Common myeloid progenitor, CD34-positive (primary cell): ENCODE measurements around the gene RASD1.

Experiments
- CTCF ChIA-PET: fragments of 350-600 bp; sonication (Branson Sonifier 250); formaldehyde crosslinking; loops from one replicate; lab custom pipeline; 2021; ENCODE audit warnings: antibody characterized with exemption; lab: Charles Lee
- POLR2A ChIA-PET: fragments of 350-600 bp; sonication (Branson Sonifier 250); formaldehyde crosslinking; loops from one replicate; lab custom pipeline; 2021; ENCODE audit warnings: antibody characterized with exemption; lab: Charles Lee
- DNase-seq, 3 donors: peaks; one replicate each; pipeline versions ENCODE4 v3.0.0 to v3.0.0-alpha.2; 2013
- H3K27ac ChIP-seq, 2 experiments: 1 replicate in 1 of 2; 2 replicates in 1 of 2; pipeline ENCODE4 v1.7.0; 2013; ENCODE audit warnings: inconsistent platforms in 2 of 2, low read length in 2 of 2, mild to moderate bottlenecking in 2 of 2, low read depth in 1 of 2, moderate library complexity in 1 of 2; ENCODE audit not compliant: severe bottlenecking in 2 of 2, insufficient read depth in 1 of 2, poor library complexity in 1 of 2
- H3K27me3 ChIP-seq, 5 experiments: replicated peaks in 2 of 5; 1 replicate in 3 of 5; 2 replicates in 2 of 5; pipeline versions ENCODE4 v1.6.1 to v1.7.0; 2013; ENCODE audit warnings: low read length in 4 of 5, mild to moderate bottlenecking in 2 of 5, moderate library complexity in 2 of 5, inconsistent platforms in 1 of 5; ENCODE audit not compliant: insufficient read depth in 5 of 5, control insufficient read depth in 4 of 5
- H3K36me3 ChIP-seq, 4 experiments: 1 replicate in 2 of 4; 2 replicates in 2 of 4; pipeline versions ENCODE4 v1.6.1 to v1.7.0; 2013; ENCODE audit warnings: low read length in 3 of 4, control low read depth in 1 of 4, mild to moderate bottlenecking in 1 of 4; ENCODE audit not compliant: control insufficient read depth in 4 of 4, insufficient read depth in 4 of 4
- H3K4me1 ChIP-seq, 4 experiments: 1 replicate in 3 of 4; 2 replicates in 1 of 4; pipeline versions ENCODE4 v1.6.1 to v1.7.1; 2013; ENCODE audit warnings: low read length in 3 of 4, mild to moderate bottlenecking in 3 of 4, control low read depth in 1 of 4, inconsistent platforms in 1 of 4, moderate library complexity in 1 of 4; ENCODE audit not compliant: control insufficient read depth in 4 of 4, insufficient read depth in 4 of 4; ENCODE audit errors: control extremely low read depth in 1 of 4
- H3K4me3 ChIP-seq, 7 experiments: 1 replicate in 4 of 7; 2 replicates in 3 of 7; pipeline versions ENCODE4 v1.5.1 to v1.7.0; 2013; ENCODE audit warnings: mild to moderate bottlenecking in 7 of 7, low read length in 6 of 7, moderate library complexity in 6 of 7, inconsistent platforms in 2 of 7, low read depth in 2 of 7, control low read depth in 1 of 7; ENCODE audit not compliant: insufficient read depth in 4 of 7, control insufficient read depth in 1 of 7; ENCODE audit errors: extremely low read depth in 1 of 7
- H3K9me3 ChIP-seq, 5 experiments: 1 replicate in 4 of 5; 2 replicates in 1 of 5; pipeline versions ENCODE4 v1.6.1 to v1.7.1; 2013; ENCODE audit warnings: low read length in 4 of 5, mild to moderate bottlenecking in 2 of 5, inconsistent platforms in 1 of 5, low read depth in 1 of 5, moderate library complexity in 1 of 5; ENCODE audit not compliant: control insufficient read depth in 4 of 5, insufficient read depth in 2 of 5; ENCODE audit errors: control extremely low read depth in 1 of 5
- WGBS: methylation state at CpG from one replicate; pipeline ENCODE4 v1.1.5; 2013; ENCODE audit not compliant: insufficient coverage; 5-methylcytosine and 5-hydroxymethylcytosine counted together

Gene RASD1

GRCh38 chr17:17453088-17453487, 43.1 kb downstream of the RASD1 start:
- Histone ChIP-seq H3K4me3 (no peak overlapping the region), H3K27ac (no peak overlapping the region), H3K9me3 (no peaks in the 10 kb centered on the region), H3K27me3 (no peaks in the 10 kb centered on the region), H3K4me1 (no peaks in the 10 kb centered on the region), H3K36me3 (no peaks in the 10 kb centered on the region)
- WGBS, result 84% methylated on average over 7 of the region's 9 CpGs
- no peak for DNase-seq
- ChIA-PET CTCF (no interaction called here), POLR2A (interaction anchor here (0.6 kb wide), 1 partner anchor 127 kb away, joined by 5 read pairs; no protein-coding TSS in a partner anchor)

- ChIA-PET CTCF (interaction anchor here (1.0 kb wide), 1 partner anchor 13 kb away, joined by 3 read pairs; no protein-coding TSS in a partner anchor), POLR2A (no interaction called here)
- 100% methylated on average over 4 of the region's 4 CpGs for WGBS
- H3K36me3 ChIP-seq, result no peaks in the 10 kb centered on the region
- peaks cover 0 to 14% (median 3%) of the 10 kb centered on the region in 4 experiments for H3K4me1 ChIP-seq
- H3K4me3 ChIP-seq, result no peak overlapping the region
- no peak for DNase-seq
- H3K27ac ChIP-seq, result no peak overlapping the region
- no peaks in the 10 kb centered on the region for H3K27me3 ChIP-seq
- H3K9me3 ChIP-seq, result no peaks in the 10 kb centered on the region
Observed at GRCh38 chr17:17448723-17449122, 47.5 kb downstream of the RASD1 start.

- no peaks in the 10 kb centered on the region for H3K27me3 ChIP-seq
- H3K36me3 ChIP-seq, result no peaks in the 10 kb centered on the region
- no peak overlapping the region for H3K27ac ChIP-seq
- CTCF ChIA-PET, result no interaction called here
- DNase-seq, result no peak
- WGBS, result 80% methylated on average over 5 of the region's 5 CpGs
- H3K4me3 ChIP-seq, result no peak overlapping the region
- POLR2A ChIA-PET, result no interaction called here
- peaks cover 0 to 14% (median 3%) of the 10 kb centered on the region in 4 experiments for H3K4me1 ChIP-seq
- no peaks in the 10 kb centered on the region for H3K9me3 ChIP-seq
Observed at GRCh38 chr17:17448076-17448475, 48.1 kb downstream of the RASD1 start.

GRCh38 chr17:17447264-17447663, 48.9 kb downstream of the RASD1 start:
- WGBS, result 100% methylated on average over 5 of the region's 5 CpGs
- Histone ChIP-seq H3K27ac (no peak overlapping the region), H3K9me3 (no peaks in the 10 kb centered on the region), H3K27me3 (no peaks in the 10 kb centered on the region), H3K4me1 (peaks cover 0 to 14% (median 3%) of the 10 kb centered on the region in 4 experiments), H3K36me3 (no peaks in the 10 kb centered on the region), H3K4me3 (no peak overlapping the region)
- DNase-seq, result no peak
- POLR2A ChIA-PET, result no interaction called here
- CTCF ChIA-PET, result interaction anchor here (0.7 to 1.6 kb wide), 3 partner anchors 10 to 77 kb away, joined by 3 to 6 read pairs (median 3); no protein-coding TSS in a partner anchor

- H3K27ac ChIP-seq, result no peak overlapping the region
- WGBS, result 84% methylated on average over 4 of the region's 4 CpGs
- H3K9me3 ChIP-seq, result no peaks in the 10 kb centered on the region
- no peak for DNase-seq
- no peaks in the 10 kb centered on the region for H3K36me3 ChIP-seq
- H3K4me3 ChIP-seq, result no peak overlapping the region
- no peaks in the 10 kb centered on the region for H3K27me3 ChIP-seq
- CTCF ChIA-PET, result interaction anchor here (0.7 to 1.7 kb wide), 4 partner anchors 10 to 77 kb away, joined by 3 to 6 read pairs (median 4); no protein-coding TSS in a partner anchor
- POLR2A ChIA-PET, result no interaction called here
- H3K4me1 ChIP-seq, result peaks cover 0 to 14% (median 3%) of the 10 kb centered on the region in 4 experiments
Observed at GRCh38 chr17:17446666-17447155, 49.5 kb downstream of the RASD1 start.

GRCh38 chr17:17445925-17446665, 50.1 kb downstream of the RASD1 start:
- 86% methylated on average over 8 of the region's 12 CpGs for WGBS
- Histone ChIP-seq H3K4me1 (peaks cover 0 to 14% (median 3%) of the 10 kb centered on the region in 4 experiments), H3K4me3 (no peak overlapping the region), H3K9me3 (no peaks in the 10 kb centered on the region), H3K27me3 (no peaks in the 10 kb centered on the region), H3K27ac (no peak overlapping the region), H3K36me3 (no peaks in the 10 kb centered on the region)
- CTCF ChIA-PET, result interaction anchor here (1.2 to 1.7 kb wide), 3 partner anchors 10 to 21 kb away, joined by 3 to 6 read pairs (median 4); no protein-coding TSS in a partner anchor
- DNase-seq, result no peak
- POLR2A ChIA-PET, result no interaction called here
